ENCODE measurements around the gene MRPS22. TPM values are rescaled to one million over a fixed set of nuclear protein-coding genes. Genes with fewer than 3 reads are reported as not detected.
A peak's percentile ranks its signal among the peaks of the same experiment; 100 is the strongest.
"Not testable (repeated sequence)": the region's sequence is repeated elsewhere in the genome, so short reads cannot be mapped to it uniquely, and the experiment has no call there.

Gene MRPS22
- total RNA-seq, 2 donors from 2014 or later = 46.9 to 78.2 TPM

DNA sequence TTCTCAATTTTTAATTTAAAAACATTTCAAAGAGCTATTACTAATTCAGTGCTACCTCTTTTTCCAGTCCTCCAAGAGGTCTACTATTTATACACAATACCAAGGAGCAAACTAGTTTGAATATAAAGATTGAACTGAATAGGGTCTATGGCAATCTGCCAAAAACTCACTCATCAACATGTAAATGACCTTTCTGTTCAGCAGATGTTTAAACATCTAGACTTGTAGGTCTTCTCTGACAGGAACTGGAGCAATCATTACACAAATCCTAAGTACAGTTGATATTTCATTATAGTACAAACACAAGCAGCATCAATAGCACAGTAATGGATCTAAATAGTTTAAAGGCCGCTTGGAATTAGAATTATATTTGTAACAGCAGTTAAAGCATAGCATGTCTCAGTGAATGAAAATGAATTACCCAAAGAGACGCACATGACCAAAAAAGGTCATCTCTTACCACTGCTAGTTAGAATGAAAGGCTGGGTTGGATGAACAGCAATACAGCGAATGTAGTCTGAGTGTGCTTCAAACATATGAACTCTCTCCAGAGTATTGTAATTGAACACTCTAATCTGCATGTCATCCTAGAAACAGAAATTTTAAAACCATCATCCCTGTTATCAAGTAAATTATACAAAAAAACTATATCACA, 34.9 kb downstream of the MRPS22 start:
- H3K4me3 ChIP-seq = no peak overlapping the region
- H3K27me3 ChIP-seq = no peaks in the 10 kb centered on the region
- TF ChIP-seq, protein P1, sequence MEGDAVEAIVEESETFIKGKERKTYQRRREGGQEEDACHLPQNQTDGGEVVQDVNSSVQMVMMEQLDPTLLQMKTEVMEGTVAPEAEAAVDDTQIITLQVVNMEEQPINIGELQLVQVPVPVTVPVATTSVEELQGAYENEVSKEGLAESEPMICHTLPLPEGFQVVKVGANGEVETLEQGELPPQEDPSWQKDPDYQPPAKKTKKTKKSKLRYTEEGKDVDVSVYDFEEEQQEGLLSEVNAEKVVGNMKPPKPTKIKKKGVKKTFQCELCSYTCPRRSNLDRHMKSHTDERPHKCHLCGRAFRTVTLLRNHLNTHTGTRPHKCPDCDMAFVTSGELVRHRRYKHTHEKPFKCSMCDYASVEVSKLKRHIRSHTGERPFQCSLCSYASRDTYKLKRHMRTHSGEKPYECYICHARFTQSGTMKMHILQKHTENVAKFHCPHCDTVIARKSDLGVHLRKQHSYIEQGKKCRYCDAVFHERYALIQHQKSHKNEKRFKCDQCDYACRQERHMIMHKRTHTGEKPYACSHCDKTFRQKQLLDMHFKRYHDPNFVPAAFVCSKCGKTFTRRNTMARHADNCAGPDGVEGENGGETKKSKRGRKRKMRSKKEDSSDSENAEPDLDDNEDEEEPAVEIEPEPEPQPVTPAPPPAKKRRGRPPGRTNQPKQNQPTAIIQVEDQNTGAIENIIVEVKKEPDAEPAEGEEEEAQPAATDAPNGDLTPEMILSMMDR (IDR thresholded peaks at IDR 0.05) = no peak
- no peak for DNase-seq (ENCODE audit: low spot score)
- H3K27ac ChIP-seq = no peak overlapping the region
- no peaks in the 10 kb centered on the region for H3K9me3 ChIP-seq
- H3K4me1 ChIP-seq = no peaks in the 10 kb centered on the region
- peaks cover 78% of the 10 kb centered on the region for H3K36me3 ChIP-seq

DNA sequence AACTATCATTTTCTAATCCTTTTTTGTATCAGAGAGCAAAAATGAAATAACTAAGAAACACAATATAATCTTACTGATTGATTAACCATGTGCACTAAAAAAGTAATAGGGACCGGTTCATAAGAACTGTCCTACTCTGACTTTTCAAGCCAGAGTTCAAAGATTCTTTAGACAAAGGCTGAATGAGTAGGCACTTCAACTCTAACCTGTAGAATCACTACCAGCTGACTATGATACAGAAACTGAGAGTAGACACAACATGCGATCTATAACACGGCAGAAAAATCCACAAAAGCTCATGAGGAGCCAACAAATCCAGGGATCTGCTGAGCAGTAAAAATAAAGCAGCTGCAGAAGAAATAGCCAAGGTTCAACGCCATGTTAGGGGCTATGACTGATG, 36.8 kb downstream of the MRPS22 start:
- Histone ChIP-seq H3K9me3 (no peaks in the 10 kb centered on the region), H3K4me3 (no peak overlapping the region), H3K27me3 (no peaks in the 10 kb centered on the region), H3K4me1 (peaks cover 0 to 5% of the 10 kb centered on the region in 2 donors), H3K36me3 (peaks cover 60% of the 10 kb centered on the region), H3K27ac (no peak overlapping the region)
- TF ChIP-seq, protein P1 (IDR thresholded peaks at IDR 0.05) = no peak
- DNase-seq (ENCODE audit: low spot score) = no peak

DNA sequence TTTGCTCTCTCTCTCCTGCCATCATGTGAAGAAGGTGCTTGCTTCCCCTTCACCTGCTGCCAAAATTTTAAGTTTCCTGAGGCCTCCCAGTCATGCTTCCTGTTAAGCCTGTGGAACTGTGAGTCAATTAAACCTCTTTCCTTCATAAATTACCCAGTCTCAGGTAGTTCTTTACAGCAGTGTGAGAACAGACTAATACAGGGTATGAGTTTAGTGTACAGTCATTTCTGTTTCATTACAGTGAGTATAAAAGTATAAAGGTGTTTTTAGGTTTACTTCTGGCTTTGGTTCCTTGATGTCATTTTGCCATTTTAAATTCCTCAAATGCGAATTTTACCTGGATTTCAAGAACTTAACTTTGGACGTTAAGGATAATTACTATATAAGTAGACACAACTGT, 38.5 kb downstream of the MRPS22 start:
- not testable (repeated sequence) for H3K4me3 ChIP-seq; H3K9me3 ChIP-seq; H3K27ac ChIP-seq; DNase-seq (ENCODE audit: low spot score); H3K27me3 ChIP-seq
- H3K4me1 ChIP-seq = peaks cover 0 to 19% of the 10 kb centered on the region in 2 donors
- H3K36me3 ChIP-seq = peaks cover 43% of the 10 kb centered on the region

DNA sequence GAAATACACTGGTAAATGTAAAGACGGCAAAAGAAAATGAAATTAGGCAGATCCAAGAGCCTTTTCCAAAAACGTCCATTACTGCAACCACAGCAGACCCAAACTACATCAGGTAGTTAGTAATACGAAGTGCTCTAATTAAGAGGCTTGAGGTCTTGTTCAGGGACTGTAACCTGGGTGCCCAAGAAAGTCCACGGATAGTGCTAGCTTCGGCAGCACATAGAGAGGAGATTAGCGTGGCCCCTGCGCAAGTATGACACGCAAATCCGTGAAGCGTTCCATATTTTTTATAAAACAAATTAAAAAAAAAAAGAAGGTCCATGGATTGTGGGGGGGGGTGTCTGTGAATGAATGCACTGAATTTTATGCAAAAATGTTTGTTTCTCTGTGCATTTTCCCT, 44.3 kb downstream of the MRPS22 start:
- H3K4me1 ChIP-seq = peaks cover 0 to 47% of the 10 kb centered on the region in 2 donors
- peaks cover 2% of the 10 kb centered on the region for H3K36me3 ChIP-seq
- H3K9me3 ChIP-seq = no peaks in the 10 kb centered on the region
- TF ChIP-seq, protein P1 (IDR thresholded peaks at IDR 0.05) = no peak
- H3K4me3 ChIP-seq = peak overlapping the region in 1 of 2 donors; percentile 95
- no peaks in the 10 kb centered on the region for H3K27me3 ChIP-seq
- no peak for DNase-seq (ENCODE audit: low spot score)
- no peak overlapping the region for H3K27ac ChIP-seq

DNA sequence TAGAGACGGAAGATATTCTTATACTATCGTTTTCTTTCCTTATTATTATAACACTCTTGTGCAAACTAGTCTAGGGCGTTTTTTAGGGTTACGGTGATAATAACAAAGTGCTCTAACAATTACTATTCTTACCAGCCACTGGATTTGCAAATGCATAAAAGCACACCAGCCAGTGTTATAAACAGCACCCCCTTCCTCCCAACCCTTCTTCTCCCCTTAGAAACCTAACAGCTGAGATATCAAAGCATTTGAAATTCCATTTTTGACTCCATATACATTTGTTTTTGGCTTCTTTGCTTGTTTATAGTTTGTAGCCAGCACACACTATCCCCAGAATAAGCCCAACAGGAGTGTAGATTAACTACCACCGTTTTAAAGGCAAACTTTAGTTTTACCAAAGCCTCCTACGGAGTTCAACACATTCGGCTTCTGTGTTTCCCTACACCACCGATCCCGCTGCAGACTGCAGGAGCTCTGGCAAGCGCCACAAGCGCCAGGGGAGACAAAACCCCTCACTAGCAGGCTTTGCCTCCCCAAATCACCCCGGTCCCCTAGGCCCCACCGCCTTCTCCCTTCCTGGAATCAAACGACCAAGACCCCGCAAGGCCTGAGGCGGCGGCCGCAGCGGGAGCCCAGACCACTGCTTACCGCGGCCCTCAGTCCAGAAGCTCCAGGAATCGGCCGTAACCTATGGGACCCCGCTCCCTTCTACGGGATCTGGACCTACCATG, 45.2 kb downstream of the MRPS22 start:
- Histone ChIP-seq H3K9me3 (no peaks in the 10 kb centered on the region), H3K36me3 (no peaks in the 10 kb centered on the region), H3K4me3 (peak overlapping the region; percentile 86 to 95), H3K4me1 (peaks cover 0 to 47% of the 10 kb centered on the region in 2 donors), H3K27me3 (no peaks in the 10 kb centered on the region), H3K27ac (peak overlapping the region; percentile 95 to 96)
- no peak for DNase-seq (ENCODE audit: low spot score)
- TF ChIP-seq, protein P1 (IDR thresholded peaks at IDR 0.05) = no peak

DNA sequence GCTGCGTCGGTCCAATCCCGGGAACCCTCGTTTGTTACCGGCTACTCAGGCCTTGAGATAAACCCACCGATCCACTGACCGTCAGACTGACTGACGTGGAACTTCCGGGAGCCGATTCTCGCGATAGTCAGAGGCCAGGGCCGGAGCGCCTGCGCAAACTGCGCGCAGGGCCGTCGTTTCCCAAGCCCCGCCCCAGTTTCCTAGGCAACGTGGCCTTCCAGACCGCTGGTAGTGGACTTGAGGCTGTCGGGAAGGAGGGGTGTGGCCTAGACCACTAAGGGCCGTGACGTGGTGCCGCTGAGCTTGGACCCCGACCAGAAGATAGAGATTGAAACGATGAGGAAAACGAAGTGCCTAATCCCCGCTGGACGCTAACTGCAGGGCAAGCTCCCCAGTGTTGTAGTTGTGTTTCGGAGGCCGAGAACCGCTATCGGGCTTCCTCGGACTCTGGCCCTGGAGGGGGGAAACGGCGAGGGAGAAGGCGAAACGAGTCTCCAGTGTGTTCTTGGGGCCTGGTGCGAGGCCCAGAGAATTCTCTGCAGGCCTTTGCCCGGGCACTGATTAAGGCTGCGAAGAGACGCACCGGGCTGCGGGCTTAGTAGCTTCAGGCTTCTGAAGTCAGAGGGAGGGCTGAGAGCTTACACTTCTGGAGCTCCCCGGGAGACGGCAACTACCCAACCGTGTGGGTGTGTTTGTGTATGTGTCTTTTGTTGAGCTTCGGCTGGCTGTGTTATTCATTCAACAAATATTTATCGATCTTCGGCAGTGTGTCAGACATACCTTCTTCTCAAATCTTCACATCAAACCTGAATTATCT, 45.9 kb downstream of the MRPS22 start, which contains the start of gene COPB2:
COPB2 (minus strand) TSS at position 96 of the 817 bp plus-strand sequence. CDS start 97 bp downstream, outside the sequence.
- peak within 1 kb of the TSS; percentile 86 to 95 for H3K4me3 ChIP-seq
- H3K4me1 ChIP-seq = peaks cover 0 to 43% of the 10 kb centered on the region in 2 donors
- H3K9me3 ChIP-seq = no peaks in the 10 kb centered on the region
- peak; percentile 100 for DNase-seq (ENCODE audit: low spot score)
- H3K27ac ChIP-seq = peak within 1 kb of the TSS; percentile 95 to 96
- no peaks in the 10 kb centered on the region for H3K27me3 ChIP-seq
- TF ChIP-seq, protein P1 (IDR thresholded peaks at IDR 0.05) = no peak
- no peaks in the 10 kb centered on the region for H3K36me3 ChIP-seq
